Thoracic aorta (tissue), 2 donors: ENCODE data around the gene TK1. TPM values are rescaled to one million over a fixed set of nuclear protein-coding genes. Genes with fewer than 3 reads are reported as not detected.
A peak's percentile ranks its signal among the peaks of the same experiment; 100 is the strongest.

ENCODE experiments used
- ATAC-seq: fragments of 150-250 bp; one replicate; pipeline ENCODE4 v1.8.0; 2017; ENCODE audit warnings: low read depth; ENCODE audit not compliant: insufficient number of reproducible peaks, low FRiP score
- DNase-seq: peaks from one replicate; pipeline ENCODE4 v3.0.0-alpha.2; 2020; ENCODE audit warnings: low spot score
- H3K27ac ChIP-seq, 2 donors: fragments of 200-600 bp; sonication (generic); 1 replicate in 1 of 2; 2 replicates in 1 of 2; pipeline ENCODE4 v1.5.1; 2016; ENCODE audit warnings: mild to moderate bottlenecking in 2 of 2, moderate library complexity in 2 of 2
- H3K27me3 ChIP-seq: fragments of 200-600 bp; sonication (generic); replicated peaks from 2 replicates; pipeline ENCODE4 v1.6.0; 2016; ENCODE audit warnings: mild to moderate bottlenecking; ENCODE audit not compliant: insufficient read depth
- H3K36me3 ChIP-seq: fragments of 200-600 bp; sonication (generic); one replicate; pipeline ENCODE4 v1.5.1; 2016
- H3K4me1 ChIP-seq, 2 donors: fragments of 200-600 bp; sonication (generic); 1 replicate in 1 of 2; 2 replicates in 1 of 2; pipeline versions ENCODE4 v1.5.1 to v1.6.0; 2016; ENCODE audit warnings: low read depth in 2 of 2, mild to moderate bottlenecking in 1 of 2; ENCODE audit not compliant: control insufficient read depth in 1 of 2
- H3K4me3 ChIP-seq: fragments of 200-600 bp; sonication (generic); 2 replicates; pipeline ENCODE4 v1.5.1; 2016; ENCODE audit warnings: mild to moderate bottlenecking
- H3K9me3 ChIP-seq: fragments of 200-600 bp; sonication (generic); 2 replicates; pipeline ENCODE4 v1.5.1; 2016
- total RNA-seq, 2 donors: library from RNA; depleted of rRNA; stranded (reverse); fragments of >200 nt; gene quantifications; one replicate each; pipeline versions ENCODE4 v1.1.0 to v1.2.3, GENCODE V29; 2016
- TF ChIP-seq, protein P1 (sequence below): fragments of 200-600 bp; sonication (generic); IDR thresholded peaks from one replicate; pipeline ENCODE4 v1.5.1; 2019; ENCODE audit warnings: antibody characterized with exemption

The TK1 gene
- total RNA-seq, 2 donors from 2014 or later: 3.3 to 3.5 TPM

DNA sequence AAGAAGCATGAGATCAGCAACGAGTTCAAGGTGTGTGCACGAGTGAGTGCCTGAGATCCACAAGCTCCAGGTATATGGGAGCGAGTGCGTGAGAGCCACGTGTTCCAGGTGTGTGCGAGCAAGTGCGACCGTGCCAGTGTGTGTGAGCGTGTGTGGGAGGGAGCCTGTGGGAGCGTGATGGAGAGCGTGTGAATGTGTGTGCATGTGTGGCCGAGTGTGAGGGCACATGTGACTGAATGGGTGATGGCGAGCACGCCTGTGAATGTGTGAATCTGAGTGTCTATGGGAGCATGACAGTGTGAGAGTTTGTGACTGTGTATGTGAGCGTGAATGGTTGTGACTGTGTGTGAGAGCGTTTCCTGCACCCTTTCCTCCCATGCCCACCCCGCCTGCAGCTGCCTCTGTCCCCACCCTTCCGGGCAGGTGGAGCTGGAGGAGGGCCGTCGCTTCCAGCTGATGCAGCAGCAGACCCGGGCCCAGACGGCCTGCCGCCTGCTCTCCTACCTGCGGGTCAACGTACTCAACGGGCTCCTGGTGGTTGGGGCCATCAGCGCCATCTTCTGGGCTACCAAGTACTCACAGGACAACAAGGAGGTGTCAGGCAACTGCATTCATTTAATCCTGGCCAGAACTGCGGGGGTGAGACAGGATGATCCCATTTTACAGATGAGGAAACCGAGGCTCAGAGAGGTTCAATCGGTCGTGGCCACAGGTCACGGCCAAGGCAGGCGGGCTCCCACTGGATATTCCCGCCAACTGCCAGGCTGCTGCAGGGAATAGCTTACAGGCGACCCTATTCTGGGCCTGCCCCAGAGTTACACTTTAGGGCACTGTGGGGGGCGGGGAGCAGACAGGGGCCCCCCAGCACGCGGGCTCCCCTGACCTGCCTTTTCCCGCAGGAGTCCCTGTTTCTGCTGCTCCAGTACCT lies 52.6 kb downstream of the TK1 start:
- H3K4me1 ChIP-seq: peaks cover 0 to 11% of the 10 kb centered on the region in 2 donors
- no peaks in the 10 kb centered on the region for H3K27me3 ChIP-seq
- ATAC-seq: no peak
- TF ChIP-seq, protein P1, sequence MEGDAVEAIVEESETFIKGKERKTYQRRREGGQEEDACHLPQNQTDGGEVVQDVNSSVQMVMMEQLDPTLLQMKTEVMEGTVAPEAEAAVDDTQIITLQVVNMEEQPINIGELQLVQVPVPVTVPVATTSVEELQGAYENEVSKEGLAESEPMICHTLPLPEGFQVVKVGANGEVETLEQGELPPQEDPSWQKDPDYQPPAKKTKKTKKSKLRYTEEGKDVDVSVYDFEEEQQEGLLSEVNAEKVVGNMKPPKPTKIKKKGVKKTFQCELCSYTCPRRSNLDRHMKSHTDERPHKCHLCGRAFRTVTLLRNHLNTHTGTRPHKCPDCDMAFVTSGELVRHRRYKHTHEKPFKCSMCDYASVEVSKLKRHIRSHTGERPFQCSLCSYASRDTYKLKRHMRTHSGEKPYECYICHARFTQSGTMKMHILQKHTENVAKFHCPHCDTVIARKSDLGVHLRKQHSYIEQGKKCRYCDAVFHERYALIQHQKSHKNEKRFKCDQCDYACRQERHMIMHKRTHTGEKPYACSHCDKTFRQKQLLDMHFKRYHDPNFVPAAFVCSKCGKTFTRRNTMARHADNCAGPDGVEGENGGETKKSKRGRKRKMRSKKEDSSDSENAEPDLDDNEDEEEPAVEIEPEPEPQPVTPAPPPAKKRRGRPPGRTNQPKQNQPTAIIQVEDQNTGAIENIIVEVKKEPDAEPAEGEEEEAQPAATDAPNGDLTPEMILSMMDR: no peak
- H3K36me3 ChIP-seq: no peaks in the 10 kb centered on the region
- no peaks in the 10 kb centered on the region for H3K9me3 ChIP-seq
- DNase-seq: no peak
- no peak overlapping the region for H3K4me3 ChIP-seq
- no peak overlapping the region for H3K27ac ChIP-seq

DNA sequence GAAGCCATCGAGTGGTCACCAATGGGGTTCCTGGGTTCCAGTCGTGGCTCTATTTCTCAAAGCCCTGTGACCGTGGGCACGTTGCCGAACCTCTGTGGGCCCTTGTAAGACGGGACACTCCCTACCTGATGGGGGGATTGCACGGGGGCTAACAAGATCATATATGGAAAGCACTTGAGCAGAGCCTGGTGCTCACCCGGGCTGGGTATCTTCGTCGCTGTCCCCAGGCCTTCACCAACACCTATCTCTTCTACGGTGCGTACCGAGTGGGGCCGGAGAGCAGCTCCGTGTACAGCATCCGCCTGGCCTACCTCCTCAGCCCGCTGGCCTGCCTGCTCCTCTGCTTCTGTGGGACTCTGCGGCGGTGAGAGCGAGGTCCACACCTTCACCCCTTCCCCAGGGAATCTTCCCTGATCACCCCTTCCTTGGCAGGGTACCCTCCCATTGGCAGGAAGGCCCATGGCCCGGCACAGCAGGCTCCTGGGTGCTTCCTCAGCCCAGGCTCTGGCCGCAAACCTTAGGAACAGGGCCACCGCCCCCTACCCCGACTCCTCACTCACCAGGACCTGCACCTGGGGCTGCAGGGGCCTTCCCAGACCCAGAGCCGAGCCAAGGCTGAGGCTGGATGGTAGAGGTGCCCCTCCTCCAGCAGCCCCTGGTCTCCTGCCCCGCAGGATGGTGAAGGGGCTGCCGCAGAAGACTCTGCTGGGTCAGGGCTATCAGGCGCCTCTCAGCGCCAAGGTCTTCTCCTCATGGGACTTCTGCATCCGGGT lies 53.5 kb downstream of the TK1 start:
- ATAC-seq (no peak), DNase-seq (no peak)
- H3K4me3 ChIP-seq: no peak overlapping the region
- H3K9me3 ChIP-seq: no peaks in the 10 kb centered on the region
- H3K4me1 ChIP-seq: peaks cover 4 to 13% of the 10 kb centered on the region in 2 donors
- TF ChIP-seq, protein P1: no peak
- H3K27me3 ChIP-seq: no peaks in the 10 kb centered on the region
- no peaks in the 10 kb centered on the region for H3K36me3 ChIP-seq
- H3K27ac ChIP-seq: no peak overlapping the region

DNA sequence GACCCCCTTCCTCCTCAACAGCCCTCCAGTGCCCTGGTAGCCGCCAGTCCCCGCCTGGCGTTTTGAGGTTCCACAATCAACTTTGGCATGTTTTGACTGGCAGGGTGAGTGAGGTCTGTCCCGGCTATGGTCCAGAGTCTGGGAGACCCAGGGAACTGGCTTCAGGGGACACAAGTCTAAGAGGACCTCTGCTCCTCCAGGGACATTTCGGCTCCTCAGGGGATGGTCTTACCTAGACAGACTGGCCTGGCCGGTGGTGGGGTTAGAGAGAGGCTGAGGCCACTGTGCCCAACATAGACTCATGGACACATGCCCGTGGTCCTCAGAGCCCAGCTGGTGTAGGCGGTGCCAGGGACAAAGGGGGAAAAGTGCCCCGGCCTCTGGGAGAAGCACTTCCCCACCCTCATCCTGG lies 54.1 kb downstream of the TK1 start:
- TF ChIP-seq, protein P1: no peak
- DNase-seq: no peak

DNA sequence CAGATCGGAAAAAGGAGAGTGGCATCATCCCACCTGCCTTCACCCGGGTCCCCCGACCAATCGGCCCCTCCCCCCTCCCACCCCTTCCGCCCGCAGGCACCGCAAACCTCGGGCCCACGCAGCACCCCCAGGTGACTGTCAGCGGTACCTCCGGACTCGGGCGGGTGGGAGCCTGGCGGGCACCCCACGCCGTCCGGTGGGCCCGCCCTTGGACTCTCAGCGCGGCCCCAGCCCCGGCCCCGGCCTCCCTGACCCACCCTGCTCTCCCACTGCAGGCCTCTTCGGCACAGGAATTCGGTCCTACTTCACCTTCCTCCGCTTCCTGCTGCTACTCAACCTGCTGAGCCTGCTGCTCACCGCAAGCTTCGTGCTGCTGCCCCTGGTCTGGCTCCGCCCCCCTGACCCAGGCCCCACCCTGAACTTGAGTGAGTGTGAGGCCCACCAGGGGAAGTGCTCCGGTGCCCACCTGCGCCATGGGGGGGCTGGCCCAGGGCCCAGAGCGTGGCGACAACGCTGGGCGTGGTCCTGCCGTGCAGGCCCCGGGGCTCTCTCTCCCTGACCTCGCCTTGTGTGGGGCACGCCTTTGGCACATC lies 54.7 kb downstream of the TK1 start:
- Histone ChIP-seq H3K4me3 (peak overlapping the region; percentile 61), H3K36me3 (no peaks in the 10 kb centered on the region), H3K4me1 (peaks cover 11 to 25% of the 10 kb centered on the region in 2 donors), H3K9me3 (no peaks in the 10 kb centered on the region), H3K27ac (no peak overlapping the region), H3K27me3 (no peaks in the 10 kb centered on the region)
- TF ChIP-seq, protein P1: no peak
- DNase-seq: no peak
- no peak for ATAC-seq

More for the DNA sequence above, 54.1 kb downstream of the TK1 start:
- ATAC-seq: no peak
- Histone ChIP-seq H3K9me3 (no peaks in the 10 kb centered on the region), H3K27me3 (no peaks in the 10 kb centered on the region), H3K36me3 (no peaks in the 10 kb centered on the region), H3K4me1 (peaks cover 6 to 19% of the 10 kb centered on the region in 2 donors), H3K4me3 (no peak overlapping the region), H3K27ac (no peak overlapping the region)
